DND-41 (cell line): Measurements from ENCODE around the gene DDX11.
"Not testable (repeated sequence)": the region's sequence is repeated elsewhere in the genome, so short reads cannot be mapped to it uniquely, and the experiment has no call there.

Source experiments
- ATAC-seq: fragments of 200-7000 bp; cut with Tn5 transposase; 3 replicates; pipeline ENCODE4 v1.9.1; 2021; ENCODE audit warnings: low read depth; ENCODE audit not compliant: insufficient read depth
- DNase-seq: peaks from one replicate; pipeline ENCODE4 v3.0.0-alpha.2; 2020
- H2AFZ ChIP-seq: 2 replicates; pipeline ENCODE4 v1.6.0; 2012; ENCODE audit warnings: low read depth, low read length
- H3K27ac ChIP-seq: 2 replicates; pipeline ENCODE4 v1.5.1; 2012; ENCODE audit warnings: low read length, inconsistent platforms
- H3K27me3 ChIP-seq: fragments of 200-600 bp; sonication (generic); 2 replicates; pipeline ENCODE4 v1.6.0; 2012; ENCODE audit warnings: low read length, mild to moderate bottlenecking, inconsistent platforms; ENCODE audit not compliant: insufficient read depth, poor library complexity
- H3K36me3 ChIP-seq: 2 replicates; pipeline ENCODE4 v1.5.1; 2012; ENCODE audit warnings: low read length, inconsistent platforms; ENCODE audit not compliant: insufficient read depth
- H3K4me1 ChIP-seq: 2 replicates; pipeline ENCODE4 v1.5.1; 2012; ENCODE audit warnings: mild to moderate bottlenecking, low read length; ENCODE audit not compliant: insufficient read depth
- H3K4me2 ChIP-seq: 2 replicates; pipeline ENCODE4 v1.6.0; 2012; ENCODE audit warnings: mild to moderate bottlenecking, moderate library complexity, low read length, inconsistent platforms; ENCODE audit not compliant: insufficient read depth
- H3K4me3 ChIP-seq, 2 experiments: fragments of 200-600 bp in 1 of 2; shearing (Covaris generic) in 1 of 2; 2 replicates each; pipeline ENCODE4 v1.5.1; 2012 to 2016; ENCODE audit warnings: inconsistent platforms in 2 of 2, low read length in 2 of 2, mild to moderate bottlenecking in 2 of 2, low read depth in 1 of 2, moderate library complexity in 1 of 2
- H3K79me2 ChIP-seq: 2 replicates; pipeline ENCODE4 v1.6.0; 2012; ENCODE audit warnings: low read length, inconsistent platforms; ENCODE audit not compliant: insufficient read depth
- H3K9ac ChIP-seq: 2 replicates; pipeline ENCODE4 v1.6.0; 2012; ENCODE audit warnings: low read depth, mild to moderate bottlenecking, inconsistent platforms, low read length, moderate library complexity
- H3K9me3 ChIP-seq: 2 replicates; pipeline ENCODE4 v1.5.1; 2012; ENCODE audit warnings: low read length, moderate library complexity, mild to moderate bottlenecking, inconsistent platforms; ENCODE audit not compliant: insufficient read depth, severe bottlenecking
- H4K20me1 ChIP-seq: 2 replicates; pipeline ENCODE4 v1.6.0; 2012; ENCODE audit warnings: low read length; ENCODE audit not compliant: insufficient read depth
- CTCF ChIP-seq: IDR thresholded peaks from 2 replicates; pipeline ENCODE4 v1.5.1; 2012; ENCODE audit warnings: borderline replicate concordance, low read length, moderate library complexity, mild to moderate bottlenecking; ENCODE audit not compliant: poor library complexity, severe bottlenecking; ENCODE audit errors: extremely low read depth

Gene DDX11

GRCh38 chr12:31072962-31073361 lies 698 bp upstream of the DDX11 start:
- peak overlapping the region; percentile 62 to 72; a peak in 3 of 4 replicates for H3K4me3 ChIP-seq
- H3K9me3 ChIP-seq, H3K36me3 ChIP-seq, ATAC-seq, H3K27me3 ChIP-seq, DNase-seq, H4K20me1 ChIP-seq: not testable (repeated sequence)
- peak overlapping the region; percentile 94 for H3K4me2 ChIP-seq
- H3K9ac ChIP-seq: peak overlapping the region; percentile 76
- H2AFZ ChIP-seq: peak overlapping the region; percentile 73
- peaks cover 30% of the 10 kb centered on the region for H3K4me1 ChIP-seq
- H3K79me2 ChIP-seq: peaks cover 36% of the 10 kb centered on the region
- peak overlapping the region; percentile 90 for H3K27ac ChIP-seq

- Histone ChIP-seq H3K79me2 (peaks cover 41% of the 10 kb centered on the region), H3K4me1 (peaks cover 37% of the 10 kb centered on the region), H3K36me3 (peaks cover 12% of the 10 kb centered on the region), H3K9ac (peak overlapping the region; percentile 76), H3K4me3 (peak overlapping the region; percentile 62 to 72), H2AFZ (peak overlapping the region; percentile 73), H3K4me2 (peak overlapping the region; percentile 94), H3K27ac (peak overlapping the region; percentile 90)
- not testable (repeated sequence) for H3K9me3 ChIP-seq, H3K27me3 ChIP-seq, H4K20me1 ChIP-seq
- peak; percentile 50 for ATAC-seq
- TF ChIP-seq CTCF: peak; percentile 43
- DNase-seq: peak; percentile 40
Measured at GRCh38 chr12:31074333-31074874, 744 bp downstream of the DDX11 start.

- ATAC-seq, DNase-seq, H3K9ac ChIP-seq, H4K20me1 ChIP-seq, H3K27ac ChIP-seq, H3K4me3 ChIP-seq, H3K9me3 ChIP-seq, H3K27me3 ChIP-seq, H2AFZ ChIP-seq: not testable (repeated sequence)
- Histone ChIP-seq H3K79me2 (peaks cover 45% of the 10 kb centered on the region), H3K36me3 (peaks cover 22% of the 10 kb centered on the region), H3K4me1 (peaks cover 43% of the 10 kb centered on the region), H3K4me2 (peak overlapping the region; percentile 94; the same call in 1 of the 2 replicates)
Measured at GRCh38 chr12:31076150-31076549, 2.5 kb downstream of the DDX11 start.

GRCh38 chr12:31077095-31077494 lies 3.4 kb downstream of the DDX11 start:
- peaks cover 48% of the 10 kb centered on the region for H3K79me2 ChIP-seq
- not testable (repeated sequence) for DNase-seq, H3K4me2 ChIP-seq

GRCh38 chr12:31077998-31078397 lies 4.3 kb downstream of the DDX11 start:
- H3K9me3 ChIP-seq, H3K4me3 ChIP-seq, ATAC-seq, H3K27ac ChIP-seq, H2AFZ ChIP-seq, H4K20me1 ChIP-seq, H3K9ac ChIP-seq, H3K27me3 ChIP-seq, DNase-seq, H3K4me2 ChIP-seq: not testable (repeated sequence)
- peaks cover 48% of the 10 kb centered on the region for H3K79me2 ChIP-seq
- H3K4me1 ChIP-seq: peaks cover 32% of the 10 kb centered on the region
- H3K36me3 ChIP-seq: peaks cover 29% of the 10 kb centered on the region

More at GRCh38 chr12:31077095-31077494, 3.4 kb downstream of the DDX11 start:
- not testable (repeated sequence) for H4K20me1 ChIP-seq, H2AFZ ChIP-seq, H3K4me3 ChIP-seq, H3K9me3 ChIP-seq, H3K27ac ChIP-seq, ATAC-seq, H3K9ac ChIP-seq, H3K27me3 ChIP-seq
- Histone ChIP-seq H3K36me3 (peaks cover 24% of the 10 kb centered on the region), H3K4me1 (peaks cover 41% of the 10 kb centered on the region)

GRCh38 chr12:31079421-31079820 lies 5.8 kb downstream of the DDX11 start:
- Histone ChIP-seq H4K20me1 (peaks cover 15% of the 10 kb centered on the region; the same call in 1 of the 2 replicates), H3K36me3 (peaks cover 40% of the 10 kb centered on the region), H3K79me2 (peaks cover 43% of the 10 kb centered on the region), H3K4me1 (peaks cover 30% of the 10 kb centered on the region)
- H3K9ac ChIP-seq, H3K27me3 ChIP-seq, H2AFZ ChIP-seq, H3K9me3 ChIP-seq, H3K27ac ChIP-seq, H3K4me2 ChIP-seq, H3K4me3 ChIP-seq, ATAC-seq, DNase-seq: not testable (repeated sequence)

- H3K27me3 ChIP-seq, H2AFZ ChIP-seq, H3K4me2 ChIP-seq, H3K9me3 ChIP-seq, H3K4me3 ChIP-seq, H3K9ac ChIP-seq, H3K27ac ChIP-seq: not testable (repeated sequence)
- Histone ChIP-seq H4K20me1 (peaks cover 15% of the 10 kb centered on the region; the same call in 1 of the 2 replicates), H3K79me2 (peaks cover 36% of the 10 kb centered on the region), H3K36me3 (peaks cover 48% of the 10 kb centered on the region), H3K4me1 (peaks cover 25% of the 10 kb centered on the region)
- peak; percentile 43 for DNase-seq
- ATAC-seq: peak; percentile 74
Measured at GRCh38 chr12:31080221-31080620, 6.6 kb downstream of the DDX11 start.
